ENCODE data around the gene ZNF862. TPM values are rescaled to one million over a fixed set of nuclear protein-coding genes. Genes with fewer than 3 reads are reported as not detected.

ZNF862 gene
- total RNA-seq, 2 donors from 2014 or later = 8.3 to 15.6 TPM

- no peak overlapping the region for H3K9ac ChIP-seq (ENCODE audit: extremely low read depth, low read length, poor library complexity, severe bottlenecking)
- H3K4me3 Mint-ChIP-seq = no peak overlapping the region
- H3K27me3 Mint-ChIP-seq (ENCODE audit: insufficient read depth) = peaks cover 79% of the 10 kb centered on the region
Observed at GRCh38 chr7:149790754-149791360, 47.3 kb upstream of the ZNF862 start.

GRCh38 chr7:149791411-149792219 is 46.6 kb upstream of the ZNF862 start:
- WGBS, 2 experiments (ENCODE audit: insufficient coverage in 1 of 2, insufficient read length in 1 of 2) = 94 to 99% methylated on average over 15 to 21 of the region's 21 CpGs
- H3K9me3 ChIP-seq (ENCODE audit: control insufficient read depth, low read length) = no peaks in the 10 kb centered on the region
- Mint-ChIP-seq H3K27me3 (ENCODE audit: insufficient read depth) (peaks cover 72% of the 10 kb centered on the region), H3K27ac (no peak overlapping the region), H3K4me1 (no peaks in the 10 kb centered on the region), H3K4me3 (no peak overlapping the region), H3K9me3 (no peaks in the 10 kb centered on the region), H3K36me3 (ENCODE audit: low read depth) (no peaks in the 10 kb centered on the region)
- H3K36me3 ChIP-seq (ENCODE audit: control insufficient read depth, insufficient read depth, low read length) = no peaks in the 10 kb centered on the region
- H3K27me3 ChIP-seq (ENCODE audit: control insufficient read depth, insufficient read depth, low read length, poor library complexity, severe bottlenecking) = peaks cover 47% of the 10 kb centered on the region
- H3K9ac ChIP-seq (ENCODE audit: extremely low read depth, low read length, poor library complexity, severe bottlenecking) = no peak overlapping the region
- no peaks in the 10 kb centered on the region for H3K4me1 ChIP-seq (ENCODE audit: control insufficient read depth, insufficient read depth, low read length)
- no peak overlapping the region for H3K27ac ChIP-seq (ENCODE audit: low read depth, low read length)
- no peak overlapping the region for H3K4me3 ChIP-seq (ENCODE audit: low read length)
- no peak for DNase-seq
- no peak for TF ChIP-seq CTCF (conservative IDR thresholded peaks at IDR 0.05)

More at GRCh38 chr7:149790754-149791360, 47.3 kb upstream of the ZNF862 start:
- Histone ChIP-seq H3K4me1 (ENCODE audit: control insufficient read depth, insufficient read depth, low read length) (no peaks in the 10 kb centered on the region), H3K36me3 (ENCODE audit: control insufficient read depth, insufficient read depth, low read length) (no peaks in the 10 kb centered on the region), H3K4me3 (ENCODE audit: low read length) (no peak overlapping the region), H3K27ac (ENCODE audit: low read depth, low read length) (no peak overlapping the region), H3K9me3 (ENCODE audit: control insufficient read depth, low read length) (no peaks in the 10 kb centered on the region), H3K27me3 (ENCODE audit: control insufficient read depth, insufficient read depth, low read length, poor library complexity, severe bottlenecking) (peaks cover 47% of the 10 kb centered on the region)
- Mint-ChIP-seq H3K27ac (no peak overlapping the region), H3K9me3 (no peaks in the 10 kb centered on the region), H3K36me3 (ENCODE audit: low read depth) (no peaks in the 10 kb centered on the region), H3K4me1 (no peaks in the 10 kb centered on the region)
- TF ChIP-seq CTCF (conservative IDR thresholded peaks at IDR 0.05) = no peak
- WGBS, 2 experiments (ENCODE audit: insufficient coverage in 1 of 2, insufficient read length in 1 of 2) = 90% methylated on average over 2 to 14 of the region's 14 CpGs
- DNase-seq = no peak

GRCh38 chr7:149792220-149792595 is 46.0 kb upstream of the ZNF862 start:
- Mint-ChIP-seq H3K36me3 (ENCODE audit: low read depth) (no peaks in the 10 kb centered on the region), H3K4me3 (no peak overlapping the region), H3K4me1 (no peaks in the 10 kb centered on the region), H3K9me3 (no peaks in the 10 kb centered on the region), H3K27ac (no peak overlapping the region), H3K27me3 (ENCODE audit: insufficient read depth) (peaks cover 66% of the 10 kb centered on the region)
- TF ChIP-seq CTCF (conservative IDR thresholded peaks at IDR 0.05) = no peak
- no peaks in the 10 kb centered on the region for H3K4me1 ChIP-seq (ENCODE audit: control insufficient read depth, insufficient read depth, low read length)
- no peak overlapping the region for H3K27ac ChIP-seq (ENCODE audit: low read depth, low read length)
- H3K36me3 ChIP-seq (ENCODE audit: control insufficient read depth, insufficient read depth, low read length) = no peaks in the 10 kb centered on the region
- no peak for DNase-seq
- peaks cover 42% of the 10 kb centered on the region for H3K27me3 ChIP-seq (ENCODE audit: control insufficient read depth, insufficient read depth, low read length, poor library complexity, severe bottlenecking)
- H3K9me3 ChIP-seq (ENCODE audit: control insufficient read depth, low read length) = no peaks in the 10 kb centered on the region
- no peak overlapping the region for H3K4me3 ChIP-seq (ENCODE audit: low read length)
- WGBS, 2 experiments (ENCODE audit: insufficient coverage in 1 of 2, insufficient read length in 1 of 2) = 96 to 97% methylated on average over 9 to 15 of the region's 15 CpGs
- no peak overlapping the region for H3K9ac ChIP-seq (ENCODE audit: extremely low read depth, low read length, poor library complexity, severe bottlenecking)

Measured in endodermal cell (in vitro differentiated cells).